DMS 273 treated with DMSO at 0.1 percent for 48 hours (cell line): ENCODE measurements around the gene RASL11B.
"Not testable (repeated sequence)": the region's sequence is repeated elsewhere in the genome, so short reads cannot be mapped to it uniquely, and the experiment has no call there.

Experiments
- DNase-seq: peaks from one replicate; lab custom pipeline; 2025; lab: John Stamatoyannopoulos, UW

The RASL11B gene

DNA sequence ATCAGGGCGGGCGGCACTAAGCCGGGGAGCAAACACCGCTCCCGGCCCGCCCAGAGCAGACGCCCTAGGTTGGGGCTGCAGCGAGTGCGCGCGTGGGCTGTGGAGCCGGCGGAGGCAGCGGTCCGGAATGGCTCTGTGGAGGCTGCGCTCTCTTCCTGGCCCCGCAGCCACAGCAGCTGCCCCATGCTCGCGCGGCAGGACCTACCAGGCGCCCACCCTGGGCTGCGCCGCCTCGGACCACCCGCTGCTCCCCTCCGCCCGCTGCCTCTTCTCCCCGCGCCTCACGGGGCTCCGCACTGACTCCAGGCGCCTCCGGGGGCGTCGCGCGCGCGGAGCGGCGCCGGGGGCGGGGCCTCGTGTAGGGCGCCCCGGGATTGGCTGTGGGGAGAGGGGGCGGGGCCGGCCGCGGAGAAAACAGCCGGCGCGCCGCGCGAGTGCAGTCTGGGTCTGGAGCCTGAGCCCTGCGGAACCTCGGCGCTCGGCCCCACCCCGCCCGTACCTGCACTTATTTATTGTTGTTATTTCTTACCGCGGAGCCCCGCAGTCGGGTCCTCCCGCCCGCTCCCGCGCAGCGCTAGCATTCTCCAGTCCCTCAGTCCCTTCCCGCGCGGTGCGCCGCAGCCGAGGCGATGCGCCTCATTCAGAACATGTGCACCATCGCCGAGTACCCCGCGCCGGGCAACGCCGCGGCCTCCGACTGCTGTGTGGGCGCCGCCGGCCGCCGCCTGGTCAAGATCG is at the start of gene RASL11B:
RASL11B (plus strand) TSS at position 439 of the 738 bp plus-strand sequence; CDS start at position 630, 191 bp downstream.
- DNase-seq: peak; percentile 26

DNA sequence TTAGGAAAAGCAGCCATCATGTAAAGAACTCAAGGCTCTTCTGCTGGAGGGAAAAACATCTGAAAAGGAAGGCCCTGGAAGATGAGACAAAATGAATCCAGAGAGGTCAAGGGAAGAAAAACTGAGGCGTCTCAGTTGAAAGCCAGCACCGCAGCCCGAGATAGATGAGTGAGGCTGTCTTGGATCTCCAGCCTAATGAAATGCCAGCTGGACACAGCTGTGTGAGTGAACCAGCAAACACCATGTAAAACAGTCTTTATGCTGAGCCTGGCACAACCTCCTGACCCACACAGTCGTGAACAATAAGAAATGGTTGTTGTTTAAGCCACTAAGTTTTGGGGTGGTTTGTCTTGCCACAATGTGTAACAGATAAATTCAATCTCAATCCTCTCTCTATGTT is 48.6 kb upstream of the RASL11B start:
- DNase-seq: no peak

DNA sequence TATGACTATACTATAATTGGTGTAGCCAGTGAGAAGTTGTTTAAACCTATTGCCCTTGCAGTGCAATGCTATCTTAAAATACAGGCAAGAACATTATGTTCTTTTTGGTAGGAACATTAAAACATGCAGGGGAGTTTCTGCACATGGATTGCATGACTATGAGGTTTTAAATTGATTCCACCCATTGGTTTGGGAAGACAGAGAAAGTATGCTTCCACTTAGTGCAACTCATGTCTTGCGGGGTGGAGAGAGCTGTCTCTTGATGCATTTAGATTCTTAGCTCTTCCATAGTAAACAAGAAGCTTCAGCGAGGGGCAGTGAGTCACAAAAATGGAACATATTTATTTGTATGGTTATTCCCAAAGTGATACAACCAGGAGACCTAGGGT is 39.5 kb upstream of the RASL11B start:
- DNase-seq: no peak

DNA sequence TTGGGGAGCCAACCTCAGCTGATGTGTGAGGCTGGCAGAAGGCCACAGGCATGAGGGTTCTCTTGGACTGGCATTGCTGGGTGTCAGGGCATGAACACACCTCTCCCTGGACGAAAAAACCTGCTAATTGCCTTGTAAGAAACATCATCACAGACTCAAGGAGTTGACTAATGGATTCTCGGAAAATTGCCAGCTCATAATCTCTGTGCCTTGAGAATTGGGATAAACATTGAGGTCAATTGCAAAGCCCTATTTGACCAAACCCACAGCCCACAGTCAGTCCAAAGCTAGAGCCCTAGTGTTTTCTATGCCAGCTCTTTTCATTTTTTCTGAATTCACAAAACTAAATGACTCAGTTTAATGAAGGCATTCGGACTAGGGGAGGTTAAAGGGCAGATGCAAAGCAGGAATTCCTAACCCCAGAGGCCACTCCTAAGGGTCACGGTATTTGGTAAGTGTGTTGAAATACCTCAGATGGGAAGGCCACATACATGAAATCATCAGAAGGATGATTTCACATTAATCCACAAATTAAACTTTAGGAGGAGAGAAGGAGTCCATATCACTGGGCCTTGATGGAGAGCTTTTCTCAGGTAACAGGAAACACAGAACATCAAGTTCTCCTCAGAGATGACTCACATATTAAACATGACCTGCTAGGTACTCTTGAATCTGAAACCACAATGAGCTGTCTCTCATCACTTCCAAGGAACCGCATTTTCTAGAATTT is 39.0 kb upstream of the RASL11B start:
- no peak for DNase-seq

DNA sequence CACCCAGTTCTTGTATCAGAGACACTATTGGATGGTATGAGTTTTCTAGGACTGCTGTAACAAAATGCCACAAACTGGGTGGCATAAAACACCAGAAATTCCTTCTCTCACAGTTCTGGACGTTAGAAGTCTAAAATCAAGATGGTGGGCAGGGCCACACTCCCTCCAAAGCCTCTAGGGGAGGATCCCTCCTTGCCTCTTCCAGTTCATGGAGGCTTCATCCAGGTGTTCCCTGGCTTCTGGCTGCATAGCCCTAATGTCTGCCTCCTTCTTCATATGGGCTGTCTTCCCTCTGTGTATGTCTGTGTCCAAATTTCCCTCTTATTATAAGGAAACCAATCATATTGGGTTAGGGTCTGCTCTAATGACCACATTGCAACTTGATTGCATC is 38.4 kb upstream of the RASL11B start:
- DNase-seq: no peak

DNA sequence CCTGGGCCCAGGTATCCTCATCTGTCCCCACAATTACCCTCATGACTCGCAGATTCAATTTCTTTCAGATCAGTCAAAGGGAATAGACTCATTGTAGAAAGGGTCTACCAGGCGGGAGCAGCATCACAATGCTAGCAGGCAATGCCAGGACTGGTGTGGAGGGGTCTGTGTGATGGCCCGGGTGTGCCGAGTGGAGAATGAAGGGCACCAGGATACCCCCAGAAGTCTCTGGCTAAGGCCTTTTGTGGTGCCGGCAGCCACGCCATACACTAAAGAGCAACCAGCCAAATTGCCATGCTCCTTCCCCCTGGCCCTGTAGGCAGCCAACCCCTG is 37.9 kb upstream of the RASL11B start:
- DNase-seq: no peak

- no peak for DNase-seq
Measured at GRCh38 chr4:52824603-52825459, 37.3 kb upstream of the RASL11B start.

- no peak for DNase-seq
Measured at GRCh38 chr4:52825460-52826090, 36.5 kb upstream of the RASL11B start.

DNA sequence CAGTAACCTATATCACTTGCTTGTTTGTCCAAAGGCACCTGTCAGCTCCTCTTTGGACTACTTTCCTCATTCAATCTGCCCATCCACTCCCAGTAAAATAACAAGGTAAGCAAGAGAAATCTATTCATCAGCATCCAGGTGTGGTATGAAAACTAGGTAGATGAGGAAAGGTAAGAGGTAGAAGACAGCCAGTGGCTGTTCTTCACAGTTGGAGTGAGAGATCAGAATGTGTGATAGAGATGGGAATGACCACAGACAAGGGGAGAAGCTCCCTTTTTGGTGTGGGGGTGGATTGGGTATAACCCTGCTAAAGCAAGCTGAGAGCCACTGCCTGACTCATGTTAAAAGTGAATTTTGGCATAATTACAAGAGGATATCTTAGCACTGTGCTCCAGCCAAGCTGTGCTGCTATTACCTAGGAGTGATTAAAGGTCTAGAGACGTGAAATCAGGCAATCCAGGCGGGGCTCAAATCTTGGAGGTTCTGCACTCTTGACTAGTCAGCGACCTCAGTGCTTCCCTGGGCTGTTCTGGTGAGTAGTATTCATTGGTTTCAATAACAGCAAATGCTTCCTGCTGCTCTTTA is 28.1 kb upstream of the RASL11B start:
- DNase-seq: no peak

- not testable (repeated sequence) for DNase-seq
Measured at GRCh38 chr4:52834641-52835456, 27.3 kb upstream of the RASL11B start.

DNA sequence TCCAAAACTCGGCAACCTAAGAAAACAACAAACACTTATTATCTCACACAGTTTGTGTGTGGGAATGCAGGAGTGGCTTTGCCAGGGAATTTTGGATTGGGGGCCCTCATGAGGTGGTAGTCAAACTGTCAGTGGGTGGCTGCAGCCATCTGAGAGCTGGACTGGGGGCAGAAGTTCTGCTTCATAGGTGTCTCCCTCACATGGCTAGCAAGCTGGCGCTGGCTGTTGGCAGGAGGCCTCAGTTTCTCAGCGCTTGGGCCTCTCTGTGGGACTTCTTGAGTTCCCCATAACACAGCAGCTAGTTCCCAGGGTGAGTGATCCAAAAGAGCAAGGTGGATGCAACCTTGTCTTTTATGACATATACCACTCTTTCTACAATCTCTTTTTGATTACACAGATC is 26.0 kb upstream of the RASL11B start:
- DNase-seq: no peak

DNA sequence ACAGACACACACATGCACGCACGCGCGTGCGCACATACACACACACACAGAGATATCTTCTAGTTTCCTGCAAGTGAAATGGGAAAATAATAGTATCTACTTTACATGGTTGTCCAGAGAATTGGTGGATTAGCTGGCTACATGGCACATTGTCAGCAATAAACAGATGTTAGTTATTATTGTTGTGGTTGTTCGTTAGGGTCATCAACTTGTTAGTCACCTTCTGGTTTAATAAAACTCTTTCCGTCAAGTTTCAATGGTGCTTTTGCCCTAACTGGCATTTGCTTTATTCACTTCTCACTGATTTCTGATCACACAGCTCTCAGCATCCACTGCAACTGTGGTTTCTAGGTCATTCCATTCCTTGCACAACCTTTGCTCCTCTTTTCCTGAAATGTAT is 25.4 kb upstream of the RASL11B start:
- DNase-seq: no peak

DNA sequence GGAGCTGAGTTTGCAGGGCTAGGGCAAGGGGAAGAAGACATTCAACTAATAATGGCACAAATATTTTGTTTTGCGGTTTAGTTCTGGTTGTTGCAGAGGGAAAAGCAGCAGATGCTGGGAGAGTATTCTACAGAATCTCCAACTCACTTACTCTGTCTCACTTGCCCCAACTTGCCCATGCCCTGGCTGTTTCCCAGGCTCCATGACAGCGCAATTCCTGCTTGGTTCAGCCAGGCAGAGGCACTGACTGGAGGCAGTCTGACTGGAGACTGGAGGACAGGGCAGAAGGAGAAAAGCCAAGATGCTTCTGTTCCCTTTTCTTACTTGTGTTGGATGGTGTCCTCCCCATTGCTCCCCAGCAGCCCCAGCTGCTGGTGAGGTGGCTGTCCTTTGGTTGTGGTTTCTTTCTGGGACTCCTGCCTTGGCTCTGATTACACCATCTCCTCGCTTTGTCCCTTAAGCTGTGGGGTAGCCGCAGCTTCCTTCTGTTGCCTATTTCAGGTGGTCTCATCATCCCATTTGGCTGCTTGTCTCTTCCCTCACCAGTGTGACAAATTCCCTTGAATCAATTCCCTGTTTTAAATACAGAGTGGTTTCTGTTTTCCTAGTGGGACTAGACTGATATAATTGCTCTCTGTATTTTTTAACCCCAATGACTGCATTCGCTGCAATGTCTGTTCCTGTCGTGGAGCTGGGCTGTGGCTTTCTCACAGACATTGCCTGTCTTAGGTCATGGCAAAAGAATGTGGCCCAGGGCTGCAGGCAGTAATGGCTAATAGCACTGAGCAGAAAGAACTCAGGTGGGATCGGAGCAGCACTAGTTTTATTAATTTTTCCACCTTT is 24.2 kb upstream of the RASL11B start:
- peak; percentile 65 for DNase-seq

- peak; percentile 75 for DNase-seq
Measured at GRCh38 chr4:52838729-52839586, 23.2 kb upstream of the RASL11B start.

DNA sequence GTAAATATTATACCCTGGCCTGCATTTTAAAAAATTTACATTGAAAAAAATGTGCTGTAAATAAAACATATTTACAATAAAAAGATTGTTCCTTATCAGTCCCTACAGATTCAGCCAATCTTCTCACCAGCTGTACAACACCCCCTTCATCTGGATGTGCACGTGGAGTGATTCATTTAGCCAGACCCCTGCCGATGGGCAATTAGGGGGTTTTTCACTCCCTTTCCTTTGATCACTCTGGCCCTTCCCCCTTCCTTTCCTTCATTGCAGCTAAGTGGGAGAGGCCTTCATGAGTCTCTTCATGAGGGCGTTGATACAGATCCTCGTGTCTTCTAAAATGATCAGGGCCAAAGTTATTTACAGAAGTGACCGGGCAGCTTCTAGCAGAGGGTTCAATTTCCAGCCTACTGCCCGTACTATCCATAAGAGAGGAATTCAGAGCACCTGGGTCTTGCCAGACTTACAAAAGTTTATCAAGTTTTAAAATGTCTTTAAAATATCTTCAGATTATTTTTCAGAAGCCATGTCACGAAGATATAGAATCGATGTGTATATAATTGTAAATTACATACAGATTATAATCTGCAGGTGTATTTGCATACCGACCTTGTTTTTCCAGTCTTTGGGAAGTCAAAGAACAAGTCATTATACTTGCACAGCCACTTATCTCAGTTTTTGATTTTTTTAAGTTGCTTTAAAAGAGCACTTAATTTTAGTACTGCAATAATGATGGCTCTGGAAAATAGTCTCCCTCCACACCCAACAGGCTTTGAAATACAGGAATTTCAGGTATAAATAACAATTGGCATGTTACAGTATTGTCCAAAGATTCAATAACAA is 21.4 kb upstream of the RASL11B start:
- no peak for DNase-seq

- no peak for DNase-seq
Measured at GRCh38 chr4:52841682-52842456, 20.2 kb upstream of the RASL11B start.

DNA sequence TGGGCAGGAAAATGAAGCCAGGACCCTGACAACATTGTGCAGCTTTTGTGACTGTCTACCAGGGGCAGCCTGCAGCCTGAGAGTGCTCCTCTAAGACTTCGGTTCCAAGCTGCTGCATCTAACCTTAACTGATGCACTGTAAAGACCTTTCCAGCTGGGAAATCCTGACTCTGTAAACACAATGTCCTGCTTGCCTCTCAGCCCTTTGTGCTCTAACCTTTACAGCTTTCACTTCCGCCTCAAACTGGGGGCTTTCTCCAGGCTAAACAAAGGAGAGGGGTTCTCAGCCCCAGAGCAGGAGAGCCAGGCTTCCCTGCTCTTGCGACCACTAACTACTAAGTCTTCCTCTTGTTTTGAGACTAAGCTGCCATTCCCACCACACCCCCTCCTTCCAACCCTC is 19.3 kb upstream of the RASL11B start:
- DNase-seq: no peak
